Subcutaneous abdominal adipose tissue (tissue), 5 donors: ENCODE measurements around the gene CAPRIN1.

ENCODE experiments used
- H3K27ac ChIP-seq: one replicate; pipeline ENCODE4 v1.7.0; 2013; ENCODE audit warnings: low read depth, mild to moderate bottlenecking, inconsistent platforms, low read length, moderate library complexity
- H3K27me3 ChIP-seq, 5 donors: one replicate each; pipeline ENCODE4 v1.7.0; 2013; ENCODE audit warnings: low read length in 5 of 5, inconsistent platforms in 1 of 5; ENCODE audit not compliant: control insufficient read depth in 5 of 5, insufficient read depth in 4 of 5
- H3K36me3 ChIP-seq, 5 donors: one replicate each; pipeline ENCODE4 v1.7.0; 2013; ENCODE audit warnings: low read length in 5 of 5; ENCODE audit not compliant: control insufficient read depth in 5 of 5, insufficient read depth in 5 of 5
- H3K4me1 ChIP-seq, 5 donors: one replicate each; pipeline ENCODE4 v1.7.0; 2013; ENCODE audit warnings: low read length in 5 of 5, mild to moderate bottlenecking in 3 of 5, moderate library complexity in 1 of 5; ENCODE audit not compliant: control insufficient read depth in 5 of 5, insufficient read depth in 5 of 5
- H3K4me3 ChIP-seq, 5 donors: one replicate each; pipeline ENCODE4 v1.7.0; 2013; ENCODE audit warnings: low read length in 5 of 5, low read depth in 1 of 5
- H3K9ac ChIP-seq, 5 donors: one replicate each; pipeline ENCODE4 v1.7.0; 2013; ENCODE audit warnings: low read length in 5 of 5, mild to moderate bottlenecking in 4 of 5, moderate library complexity in 3 of 5
- H3K9me3 ChIP-seq, 5 donors: one replicate each; pipeline ENCODE4 v1.7.0; 2013; ENCODE audit warnings: low read length in 5 of 5; ENCODE audit not compliant: control insufficient read depth in 5 of 5
- donor health status: healthy.
- donor health status: healthy.
- donor health status: healthy.
- donor health status: healthy.
- donor health status: healthy.

The CAPRIN1 gene

GRCh38 chr11:34114014-34114413 is 62.5 kb downstream of the CAPRIN1 start:
- Histone ChIP-seq H3K27ac (peak overlapping the region; percentile 43), H3K4me1 (peaks cover 0 to 11% (median 0%) of the 10 kb centered on the region in 5 donors), H3K9me3 (no peaks in the 10 kb centered on the region), H3K4me3 (no peak overlapping the region), H3K9ac (no peak overlapping the region), H3K36me3 (peaks cover 48 to 96% (median 88%) of the 10 kb centered on the region in 5 donors), H3K27me3 (no peaks in the 10 kb centered on the region)

DNA sequence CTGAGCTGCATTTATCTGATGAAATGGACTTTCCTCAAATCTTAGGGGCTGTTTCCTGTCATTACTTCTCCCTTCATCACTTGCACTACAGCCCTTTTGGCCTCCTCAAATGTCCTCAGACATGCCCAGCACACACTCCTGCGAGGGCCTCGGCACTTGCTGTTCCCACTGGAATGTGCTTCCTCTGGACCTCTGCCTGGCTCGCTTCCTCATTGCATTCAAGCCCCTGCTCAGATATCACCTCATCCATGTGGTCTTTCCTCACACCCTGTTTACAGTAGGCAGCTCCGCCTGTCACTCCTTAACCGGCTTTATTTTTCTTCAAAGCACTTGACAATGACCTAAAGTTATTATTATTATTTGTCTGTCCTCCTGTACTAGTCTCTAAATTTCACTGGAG is 62.9 kb downstream of the CAPRIN1 start:
- H3K9me3 ChIP-seq, result no peaks in the 10 kb centered on the region
- peaks cover 46 to 96% (median 88%) of the 10 kb centered on the region in 5 donors for H3K36me3 ChIP-seq
- H3K4me1 ChIP-seq, result peaks cover 0 to 11% (median 0%) of the 10 kb centered on the region in 5 donors
- H3K4me3 ChIP-seq, result no peak overlapping the region
- H3K9ac ChIP-seq, result no peak overlapping the region
- no peaks in the 10 kb centered on the region for H3K27me3 ChIP-seq
- H3K27ac ChIP-seq, result no peak overlapping the region

- H3K4me1 ChIP-seq, result no peaks in the 10 kb centered on the region
- no peak overlapping the region for H3K9ac ChIP-seq
- H3K27me3 ChIP-seq, result no peaks in the 10 kb centered on the region
- no peak overlapping the region for H3K27ac ChIP-seq
- H3K9me3 ChIP-seq, result no peaks in the 10 kb centered on the region
- H3K36me3 ChIP-seq, result peaks cover 38 to 93% (median 84%) of the 10 kb centered on the region in 5 donors
- H3K4me3 ChIP-seq, result no peak overlapping the region
Measured at GRCh38 chr11:34120651-34121050, 69.1 kb downstream of the CAPRIN1 start.

- H3K4me3 ChIP-seq, result no peak overlapping the region
- no peak overlapping the region for H3K9ac ChIP-seq
- no peak overlapping the region for H3K27ac ChIP-seq
- peaks cover 45 to 92% (median 76%) of the 10 kb centered on the region in 5 donors for H3K36me3 ChIP-seq
- H3K9me3 ChIP-seq, result no peaks in the 10 kb centered on the region
- H3K4me1 ChIP-seq, result no peaks in the 10 kb centered on the region
- no peaks in the 10 kb centered on the region for H3K27me3 ChIP-seq
Measured at GRCh38 chr11:34124885-34125668, 73.5 kb downstream of the CAPRIN1 start.

- H3K27me3 ChIP-seq, result no peaks in the 10 kb centered on the region
- no peak overlapping the region for H3K4me3 ChIP-seq
- H3K27ac ChIP-seq, result no peak overlapping the region
Measured at GRCh38 chr11:34126959-34127848, 75.7 kb downstream of the CAPRIN1 start.

DNA sequence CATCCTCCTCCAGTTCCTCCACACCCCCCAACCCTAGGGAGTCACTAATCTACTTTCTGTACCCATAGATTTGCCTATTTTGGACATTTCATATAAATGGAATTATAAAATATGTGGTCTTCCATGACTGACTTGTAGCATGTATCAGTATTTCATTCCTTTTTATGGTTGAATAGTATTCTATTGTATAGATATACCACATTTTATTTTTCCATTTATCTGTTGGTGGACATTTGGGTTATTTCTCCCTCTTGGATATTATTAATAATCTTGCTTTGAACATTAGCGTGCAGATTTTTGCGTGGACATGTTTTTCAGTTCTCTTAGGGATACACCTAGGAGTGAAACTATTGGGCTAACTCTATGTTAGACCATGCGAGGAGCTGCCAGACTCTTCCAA is 77.3 kb downstream of the CAPRIN1 start:
- Histone ChIP-seq H3K4me3 (no peak overlapping the region), H3K27ac (no peak overlapping the region), H3K27me3 (no peaks in the 10 kb centered on the region), H3K9ac (no peak overlapping the region), H3K4me1 (no peaks in the 10 kb centered on the region), H3K36me3 (peaks cover 41 to 93% (median 77%) of the 10 kb centered on the region in 5 donors), H3K9me3 (no peaks in the 10 kb centered on the region)

More at GRCh38 chr11:34126959-34127848, 75.7 kb downstream of the CAPRIN1 start:
- peaks cover 45 to 95% (median 77%) of the 10 kb centered on the region in 5 donors for H3K36me3 ChIP-seq
- no peaks in the 10 kb centered on the region for H3K9me3 ChIP-seq
- no peaks in the 10 kb centered on the region for H3K4me1 ChIP-seq
- H3K9ac ChIP-seq, result no peak overlapping the region

- Histone ChIP-seq H3K4me3 (no peak overlapping the region), H3K36me3 (peaks cover 28 to 93% (median 81%) of the 10 kb centered on the region in 5 donors), H3K4me1 (no peaks in the 10 kb centered on the region), H3K9me3 (no peaks in the 10 kb centered on the region), H3K9ac (no peak overlapping the region), H3K27ac (no peak overlapping the region), H3K27me3 (no peaks in the 10 kb centered on the region)
Measured at GRCh38 chr11:34132261-34132965, 80.9 kb downstream of the CAPRIN1 start.

GRCh38 chr11:34134765-34135164 is 83.2 kb downstream of the CAPRIN1 start:
- H3K36me3 ChIP-seq, result peaks cover 16 to 96% (median 90%) of the 10 kb centered on the region in 5 donors

DNA sequence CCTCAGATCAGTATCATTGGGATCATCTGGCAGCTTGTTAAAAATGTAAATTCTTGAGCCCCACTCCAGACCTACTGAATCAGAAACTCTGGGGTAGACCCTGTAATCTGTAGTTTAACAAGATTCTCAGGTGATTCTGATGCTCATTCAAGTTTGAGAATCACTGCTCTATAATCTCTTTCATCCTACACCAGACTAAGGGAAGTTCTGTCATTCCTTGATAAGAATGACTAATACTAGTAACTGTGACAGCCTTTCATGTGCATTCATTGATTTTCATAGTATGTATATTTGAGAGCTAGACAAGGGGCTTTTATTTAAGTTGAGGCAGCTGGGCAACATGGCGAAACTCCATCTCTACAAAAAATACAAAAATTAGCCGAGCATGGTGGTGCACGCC is 83.9 kb downstream of the CAPRIN1 start:
- Histone ChIP-seq H3K36me3 (peaks cover 16 to 98% (median 92%) of the 10 kb centered on the region in 5 donors), H3K4me1 (no peaks in the 10 kb centered on the region), H3K4me3 (no peak overlapping the region), H3K9ac (no peak overlapping the region), H3K9me3 (no peaks in the 10 kb centered on the region), H3K27me3 (no peaks in the 10 kb centered on the region), H3K27ac (no peak overlapping the region)

More at GRCh38 chr11:34134765-34135164, 83.2 kb downstream of the CAPRIN1 start:
- Histone ChIP-seq H3K4me1 (no peaks in the 10 kb centered on the region), H3K27me3 (no peaks in the 10 kb centered on the region), H3K27ac (no peak overlapping the region), H3K9ac (no peak overlapping the region), H3K9me3 (no peaks in the 10 kb centered on the region), H3K4me3 (no peak overlapping the region)
